SK-N-SH treated with all-trans-retinoic acid at 6 μM for 48 hours (cell line): ENCODE measurements around the gene FAF1.

Source experiments
- ATAC-seq: fragments of 200-7000 bp; cut with Tn5 transposase; 3 replicates; pipeline ENCODE4 v1.9.1; 2020; ENCODE audit warnings: mild to moderate bottlenecking, moderate library complexity
- ARNTL ChIP-seq: fragments of 450-650 bp; formaldehyde crosslinking; IDR thresholded peaks from 2 replicates; pipeline ENCODE4 v1.5.0; 2020; ENCODE audit warnings: low read depth, mild to moderate bottlenecking, moderate library complexity, borderline replicate concordance
- BACH2 ChIP-seq: fragments of 250-450 bp; sonication (Bioruptor Pico); IDR thresholded peaks from 2 replicates; pipeline ENCODE4 v1.9.0; 2021; ENCODE audit warnings: mild to moderate bottlenecking, borderline replicate concordance
- CSDC2 ChIP-seq: fragments of 250-450 bp; sonication (Bioruptor Pico); IDR thresholded peaks from 2 replicates; pipeline ENCODE4 v1.5.0; 2020; ENCODE audit warnings: mild to moderate bottlenecking, moderate library complexity
- ESRRG ChIP-seq: fragments of 250-450 bp; sonication (Bioruptor Pico); IDR thresholded peaks from 2 replicates; pipeline ENCODE4 v1.6.1; 2021; ENCODE audit warnings: mild to moderate bottlenecking
- GLIS3 ChIP-seq: fragments of 250-450 bp; sonication (Bioruptor Pico); IDR thresholded peaks from 2 replicates; pipeline ENCODE4 v1.5.0; 2020; ENCODE audit warnings: mild to moderate bottlenecking, moderate library complexity
- ISL1 ChIP-seq: fragments of 250-450 bp; sonication (Bioruptor Pico); IDR thresholded peaks from 2 replicates; pipeline ENCODE4 v2.1.2; 2022; ENCODE audit warnings: mild to moderate bottlenecking, moderate library complexity
- OSR1 ChIP-seq: fragments of 250-450 bp; sonication (Bioruptor Pico); IDR thresholded peaks from 2 replicates; pipeline ENCODE4 v1.8.0; 2022; ENCODE audit warnings: moderate library complexity, mild to moderate bottlenecking, inconsistent platforms
- PATZ1 ChIP-seq: fragments of 250-450 bp; sonication (Bioruptor Pico); IDR thresholded peaks from 2 replicates; pipeline ENCODE4 v1.8.0; 2020; ENCODE audit warnings: mild to moderate bottlenecking, moderate library complexity, borderline replicate concordance
- PPARA ChIP-seq: fragments of 250-450 bp; sonication (Bioruptor Pico); IDR thresholded peaks from 2 replicates; pipeline ENCODE4 v1.5.0; 2020; ENCODE audit warnings: mild to moderate bottlenecking, borderline replicate concordance
- RARB ChIP-seq: fragments of 250-450 bp; sonication (Bioruptor Pico); IDR thresholded peaks from 2 replicates; pipeline ENCODE4 v1.8.0; 2021; ENCODE audit warnings: mild to moderate bottlenecking, moderate library complexity
- SNAI2 ChIP-seq: fragments of 250-450 bp; sonication (Bioruptor Pico); IDR thresholded peaks from 2 replicates; pipeline ENCODE4 v1.5.0; 2020; ENCODE audit warnings: mild to moderate bottlenecking, moderate library complexity
- TCF4 ChIP-seq: fragments of 250-450 bp; sonication (Bioruptor Pico); IDR thresholded peaks from 2 replicates; pipeline ENCODE4 v1.8.0; 2021; ENCODE audit warnings: mild to moderate bottlenecking, moderate library complexity, borderline replicate concordance
- ZC3H10 ChIP-seq: fragments of 250-450 bp; sonication (Bioruptor Pico); IDR thresholded peaks from 2 replicates; pipeline ENCODE4 v1.5.1; 2021; ENCODE audit warnings: mild to moderate bottlenecking, moderate library complexity
- ZFP3 ChIP-seq: fragments of 250-450 bp; sonication (Bioruptor Pico); IDR thresholded peaks from 2 replicates; pipeline ENCODE4 v1.5.0; 2020; ENCODE audit warnings: mild to moderate bottlenecking, moderate library complexity
- ZFP30 ChIP-seq: fragments of 450-650 bp; formaldehyde crosslinking; IDR thresholded peaks from 2 replicates; pipeline ENCODE4 v1.5.0; 2022; ENCODE audit warnings: mild to moderate bottlenecking, moderate library complexity
- ZNF565 ChIP-seq: fragments of 450-650 bp; formaldehyde crosslinking; conservative IDR thresholded peaks from 2 replicates; pipeline ENCODE4 v1.5.0; 2020; ENCODE audit warnings: low read depth, mild to moderate bottlenecking, moderate library complexity
- ZNF70 ChIP-seq: fragments of 450-650 bp; formaldehyde crosslinking; IDR thresholded peaks from 2 replicates; pipeline ENCODE4 v1.5.0; 2020; ENCODE audit warnings: mild to moderate bottlenecking, moderate library complexity
- ZNF8 ChIP-seq: fragments of 450-650 bp; formaldehyde crosslinking; IDR thresholded peaks from 2 replicates; pipeline ENCODE4 v1.5.0; 2020; ENCODE audit warnings: mild to moderate bottlenecking, moderate library complexity
- TF ChIP-seq, protein P1 (sequence below): fragments of 250-450 bp; sonication (Bioruptor Pico); IDR thresholded peaks from 2 replicates; pipeline ENCODE4 v1.5.1; 2020; ENCODE audit warnings: low read depth, mild to moderate bottlenecking, moderate library complexity
- TF ChIP-seq, protein P2 (sequence below): fragments of 250-450 bp; sonication (Bioruptor Pico); IDR thresholded peaks from 2 replicates; pipeline ENCODE4 v1.8.0; 2021; ENCODE audit warnings: low read depth, mild to moderate bottlenecking, moderate library complexity, borderline replicate concordance
- TF ChIP-seq, protein P3 (sequence below): fragments of 250-450 bp; sonication (Bioruptor Pico); IDR thresholded peaks from 2 replicates; pipeline ENCODE4 v1.5.1; 2021; ENCODE audit warnings: mild to moderate bottlenecking, moderate library complexity
- TF ChIP-seq, protein P4 (sequence below): fragments of 250-450 bp; sonication (Bioruptor Pico); IDR thresholded peaks from 2 replicates; pipeline ENCODE4 v1.5.0; 2020; ENCODE audit warnings: mild to moderate bottlenecking, moderate library complexity

FAF1 gene

DNA sequence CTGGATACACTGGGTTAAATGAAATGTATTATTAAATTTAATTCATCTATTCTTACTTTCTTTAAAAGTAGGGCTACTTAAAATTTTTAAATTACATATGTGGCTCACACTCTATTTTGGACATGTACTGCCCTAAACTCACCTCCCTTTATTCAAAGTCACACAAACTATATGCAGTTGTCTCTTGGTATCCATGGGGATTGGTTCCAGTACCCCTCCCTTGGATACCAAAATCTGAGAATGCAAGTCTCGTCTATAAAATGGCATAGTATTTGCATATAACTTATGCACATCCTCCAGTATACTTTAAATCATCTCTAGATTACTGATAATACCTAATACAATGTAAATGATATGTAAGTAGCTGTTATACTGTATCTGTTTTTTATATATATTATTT lies 57.6 kb downstream of the FAF1 start:
- no peak for ATAC-seq
- no peak for TF ChIP-seq ZC3H10 (CRISPR knock-in tag)
- no peak for TF ChIP-seq PATZ1 (CRISPR knock-in tag)
- no peak for TF ChIP-seq CSDC2 (CRISPR knock-in tag)
- no peak for TF ChIP-seq PPARA (CRISPR knock-in tag)
- no peak for TF ChIP-seq ISL1 (CRISPR knock-in tag)
- TF ChIP-seq ARNTL (CRISPR knock-in tag): no peak
- TF ChIP-seq SNAI2 (CRISPR knock-in tag): no peak

- ATAC-seq: no peak
- no peak for TF ChIP-seq ESRRG (CRISPR knock-in tag)
- TF ChIP-seq BACH2 (CRISPR knock-in tag): no peak
- no peak for TF ChIP-seq ZFP30
- TF ChIP-seq, protein P1, sequence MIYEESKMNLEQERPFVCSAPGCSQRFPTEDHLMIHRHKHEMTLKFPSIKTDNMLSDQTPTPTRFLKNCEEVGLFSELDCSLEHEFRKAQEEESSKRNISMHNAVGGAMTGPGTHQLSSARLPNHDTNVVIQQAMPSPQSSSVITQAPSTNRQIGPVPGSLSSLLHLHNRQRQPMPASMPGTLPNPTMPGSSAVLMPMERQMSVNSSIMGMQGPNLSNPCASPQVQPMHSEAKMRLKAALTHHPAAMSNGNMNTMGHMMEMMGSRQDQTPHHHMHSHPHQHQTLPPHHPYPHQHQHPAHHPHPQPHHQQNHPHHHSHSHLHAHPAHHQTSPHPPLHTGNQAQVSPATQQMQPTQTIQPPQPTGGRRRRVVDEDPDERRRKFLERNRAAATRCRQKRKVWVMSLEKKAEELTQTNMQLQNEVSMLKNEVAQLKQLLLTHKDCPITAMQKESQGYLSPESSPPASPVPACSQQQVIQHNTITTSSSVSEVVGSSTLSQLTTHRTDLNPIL (CRISPR knock-in tag): no peak
- TF ChIP-seq PATZ1 (CRISPR knock-in tag): no peak
- no peak for TF ChIP-seq ZC3H10 (CRISPR knock-in tag)
Observed at GRCh38 chr1:50901872-50902271, 58.2 kb downstream of the FAF1 start.

- ATAC-seq: no peak
- TF ChIP-seq OSR1 (CRISPR knock-in tag): no peak
- TF ChIP-seq ZFP30: no peak
- TF ChIP-seq ISL1 (CRISPR knock-in tag): no peak
- no peak for TF ChIP-seq ZNF565 (CRISPR knock-in tag)
- TF ChIP-seq ARNTL (CRISPR knock-in tag): no peak
- TF ChIP-seq ZC3H10 (CRISPR knock-in tag): no peak
- TF ChIP-seq, protein P2, sequence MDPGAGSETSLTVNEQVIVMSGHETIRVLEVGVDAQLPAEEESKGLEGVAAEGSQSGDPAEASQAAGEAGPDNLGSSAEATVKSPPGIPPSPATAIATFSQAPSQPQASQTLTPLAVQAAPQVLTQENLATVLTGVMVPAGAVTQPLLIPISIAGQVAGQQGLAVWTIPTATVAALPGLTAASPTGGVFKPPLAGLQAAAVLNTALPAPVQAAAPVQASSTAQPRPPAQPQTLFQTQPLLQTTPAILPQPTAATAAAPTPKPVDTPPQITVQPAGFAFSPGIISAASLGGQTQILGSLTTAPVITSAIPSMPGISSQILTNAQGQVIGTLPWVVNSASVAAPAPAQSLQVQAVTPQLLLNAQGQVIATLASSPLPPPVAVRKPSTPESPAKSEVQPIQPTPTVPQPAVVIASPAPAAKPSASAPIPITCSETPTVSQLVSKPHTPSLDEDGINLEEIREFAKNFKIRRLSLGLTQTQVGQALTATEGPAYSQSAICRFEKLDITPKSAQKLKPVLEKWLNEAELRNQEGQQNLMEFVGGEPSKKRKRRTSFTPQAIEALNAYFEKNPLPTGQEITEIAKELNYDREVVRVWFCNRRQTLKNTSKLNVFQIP (CRISPR knock-in tag): no peak
- no peak for TF ChIP-seq ZNF70 (CRISPR knock-in tag)
- TF ChIP-seq, protein P3, sequence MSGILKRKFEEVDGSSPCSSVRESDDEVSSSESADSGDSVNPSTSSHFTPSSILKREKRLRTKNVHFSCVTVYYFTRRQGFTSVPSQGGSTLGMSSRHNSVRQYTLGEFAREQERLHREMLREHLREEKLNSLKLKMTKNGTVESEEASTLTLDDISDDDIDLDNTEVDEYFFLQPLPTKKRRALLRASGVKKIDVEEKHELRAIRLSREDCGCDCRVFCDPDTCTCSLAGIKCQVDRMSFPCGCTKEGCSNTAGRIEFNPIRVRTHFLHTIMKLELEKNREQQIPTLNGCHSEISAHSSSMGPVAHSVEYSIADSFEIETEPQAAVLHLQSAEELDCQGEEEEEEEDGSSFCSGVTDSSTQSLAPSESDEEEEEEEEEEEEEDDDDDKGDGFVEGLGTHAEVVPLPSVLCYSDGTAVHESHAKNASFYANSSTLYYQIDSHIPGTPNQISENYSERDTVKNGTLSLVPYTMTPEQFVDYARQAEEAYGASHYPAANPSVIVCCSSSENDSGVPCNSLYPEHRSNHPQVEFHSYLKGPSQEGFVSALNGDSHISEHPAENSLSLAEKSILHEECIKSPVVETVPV: no peak
- TF ChIP-seq ZFP3 (CRISPR knock-in tag): no peak
- no peak for TF ChIP-seq GLIS3 (CRISPR knock-in tag)
- no peak for TF ChIP-seq PPARA (CRISPR knock-in tag)
- TF ChIP-seq SNAI2 (CRISPR knock-in tag): no peak
- no peak for TF ChIP-seq RARB (CRISPR knock-in tag)
- TF ChIP-seq PATZ1 (CRISPR knock-in tag): no peak
- no peak for TF ChIP-seq ZNF8 (CRISPR knock-in tag)
- TF ChIP-seq TCF4: no peak
- TF ChIP-seq ESRRG (CRISPR knock-in tag): no peak
- TF ChIP-seq, protein P4, sequence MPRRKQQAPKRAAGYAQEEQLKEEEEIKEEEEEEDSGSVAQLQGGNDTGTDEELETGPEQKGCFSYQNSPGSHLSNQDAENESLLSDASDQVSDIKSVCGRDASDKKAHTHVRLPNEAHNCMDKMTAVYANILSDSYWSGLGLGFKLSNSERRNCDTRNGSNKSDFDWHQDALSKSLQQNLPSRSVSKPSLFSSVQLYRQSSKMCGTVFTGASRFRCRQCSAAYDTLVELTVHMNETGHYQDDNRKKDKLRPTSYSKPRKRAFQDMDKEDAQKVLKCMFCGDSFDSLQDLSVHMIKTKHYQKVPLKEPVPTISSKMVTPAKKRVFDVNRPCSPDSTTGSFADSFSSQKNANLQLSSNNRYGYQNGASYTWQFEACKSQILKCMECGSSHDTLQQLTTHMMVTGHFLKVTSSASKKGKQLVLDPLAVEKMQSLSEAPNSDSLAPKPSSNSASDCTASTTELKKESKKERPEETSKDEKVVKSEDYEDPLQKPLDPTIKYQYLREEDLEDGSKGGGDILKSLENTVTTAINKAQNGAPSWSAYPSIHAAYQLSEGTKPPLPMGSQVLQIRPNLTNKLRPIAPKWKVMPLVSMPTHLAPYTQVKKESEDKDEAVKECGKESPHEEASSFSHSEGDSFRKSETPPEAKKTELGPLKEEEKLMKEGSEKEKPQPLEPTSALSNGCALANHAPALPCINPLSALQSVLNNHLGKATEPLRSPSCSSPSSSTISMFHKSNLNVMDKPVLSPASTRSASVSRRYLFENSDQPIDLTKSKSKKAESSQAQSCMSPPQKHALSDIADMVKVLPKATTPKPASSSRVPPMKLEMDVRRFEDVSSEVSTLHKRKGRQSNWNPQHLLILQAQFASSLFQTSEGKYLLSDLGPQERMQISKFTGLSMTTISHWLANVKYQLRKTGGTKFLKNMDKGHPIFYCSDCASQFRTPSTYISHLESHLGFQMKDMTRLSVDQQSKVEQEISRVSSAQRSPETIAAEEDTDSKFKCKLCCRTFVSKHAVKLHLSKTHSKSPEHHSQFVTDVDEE (CRISPR knock-in tag): no peak
Observed at GRCh38 chr1:50898773-50899172, 61.3 kb downstream of the FAF1 start.
